SK-N-SH treated with all-trans-retinoic acid at 6 μM for 48 hours (cell line): ENCODE results near the gene ADIRF.

Source experiments
- ATAC-seq: fragments of 200-7000 bp; cut with Tn5 transposase; 3 replicates; pipeline ENCODE4 v1.9.1; 2020; ENCODE audit warnings: mild to moderate bottlenecking, moderate library complexity
- ARNTL ChIP-seq: fragments of 450-650 bp; formaldehyde crosslinking; IDR thresholded peaks from 2 replicates; pipeline ENCODE4 v1.5.0; 2020; ENCODE audit warnings: low read depth, mild to moderate bottlenecking, moderate library complexity, borderline replicate concordance
- BACH2 ChIP-seq: fragments of 250-450 bp; sonication (Bioruptor Pico); IDR thresholded peaks from 2 replicates; pipeline ENCODE4 v1.9.0; 2021; ENCODE audit warnings: mild to moderate bottlenecking, borderline replicate concordance
- CREB5 ChIP-seq: fragments of 250-450 bp; sonication (Bioruptor Pico); IDR thresholded peaks from 2 replicates; pipeline ENCODE4 v1.5.1; 2020; ENCODE audit warnings: low read depth, mild to moderate bottlenecking, moderate library complexity
- CSDC2 ChIP-seq: fragments of 250-450 bp; sonication (Bioruptor Pico); IDR thresholded peaks from 2 replicates; pipeline ENCODE4 v1.5.0; 2020; ENCODE audit warnings: mild to moderate bottlenecking, moderate library complexity
- ESRRG ChIP-seq: fragments of 250-450 bp; sonication (Bioruptor Pico); IDR thresholded peaks from 2 replicates; pipeline ENCODE4 v1.6.1; 2021; ENCODE audit warnings: mild to moderate bottlenecking
- GLIS3 ChIP-seq: fragments of 250-450 bp; sonication (Bioruptor Pico); IDR thresholded peaks from 2 replicates; pipeline ENCODE4 v1.5.0; 2020; ENCODE audit warnings: mild to moderate bottlenecking, moderate library complexity
- PATZ1 ChIP-seq: fragments of 250-450 bp; sonication (Bioruptor Pico); IDR thresholded peaks from 2 replicates; pipeline ENCODE4 v1.8.0; 2020; ENCODE audit warnings: mild to moderate bottlenecking, moderate library complexity, borderline replicate concordance
- PPARA ChIP-seq: fragments of 250-450 bp; sonication (Bioruptor Pico); IDR thresholded peaks from 2 replicates; pipeline ENCODE4 v1.5.0; 2020; ENCODE audit warnings: mild to moderate bottlenecking, borderline replicate concordance
- RARB ChIP-seq: fragments of 250-450 bp; sonication (Bioruptor Pico); IDR thresholded peaks from 2 replicates; pipeline ENCODE4 v1.8.0; 2021; ENCODE audit warnings: mild to moderate bottlenecking, moderate library complexity
- SNAI2 ChIP-seq: fragments of 250-450 bp; sonication (Bioruptor Pico); IDR thresholded peaks from 2 replicates; pipeline ENCODE4 v1.5.0; 2020; ENCODE audit warnings: mild to moderate bottlenecking, moderate library complexity
- TCF4 ChIP-seq: fragments of 250-450 bp; sonication (Bioruptor Pico); IDR thresholded peaks from 2 replicates; pipeline ENCODE4 v1.8.0; 2021; ENCODE audit warnings: mild to moderate bottlenecking, moderate library complexity, borderline replicate concordance
- TOX ChIP-seq: fragments of 250-450 bp; sonication (Bioruptor Pico); IDR thresholded peaks from 2 replicates; pipeline ENCODE4 v1.8.0; 2021; ENCODE audit warnings: mild to moderate bottlenecking, moderate library complexity, borderline replicate concordance
- ZC3H10 ChIP-seq: fragments of 250-450 bp; sonication (Bioruptor Pico); IDR thresholded peaks from 2 replicates; pipeline ENCODE4 v1.5.1; 2021; ENCODE audit warnings: mild to moderate bottlenecking, moderate library complexity
- ZFP3 ChIP-seq: fragments of 250-450 bp; sonication (Bioruptor Pico); IDR thresholded peaks from 2 replicates; pipeline ENCODE4 v1.5.0; 2020; ENCODE audit warnings: mild to moderate bottlenecking, moderate library complexity
- ZNF565 ChIP-seq: fragments of 450-650 bp; formaldehyde crosslinking; conservative IDR thresholded peaks from 2 replicates; pipeline ENCODE4 v1.5.0; 2020; ENCODE audit warnings: low read depth, mild to moderate bottlenecking, moderate library complexity
- ZNF70 ChIP-seq: fragments of 450-650 bp; formaldehyde crosslinking; IDR thresholded peaks from 2 replicates; pipeline ENCODE4 v1.5.0; 2020; ENCODE audit warnings: mild to moderate bottlenecking, moderate library complexity
- ZNF8 ChIP-seq: fragments of 450-650 bp; formaldehyde crosslinking; IDR thresholded peaks from 2 replicates; pipeline ENCODE4 v1.5.0; 2020; ENCODE audit warnings: mild to moderate bottlenecking, moderate library complexity
- TF ChIP-seq, protein P1 (sequence below): fragments of 250-450 bp; sonication (Bioruptor Pico); IDR thresholded peaks from 2 replicates; pipeline ENCODE4 v1.8.0; 2021; ENCODE audit warnings: low read depth, mild to moderate bottlenecking, moderate library complexity, borderline replicate concordance
- TF ChIP-seq, protein P2 (sequence below): fragments of 250-450 bp; sonication (Bioruptor Pico); IDR thresholded peaks from 2 replicates; pipeline ENCODE4 v1.5.1; 2021; ENCODE audit warnings: mild to moderate bottlenecking, moderate library complexity
- TF ChIP-seq, protein P3 (sequence below): fragments of 250-450 bp; sonication (Bioruptor Pico); IDR thresholded peaks from 2 replicates; pipeline ENCODE4 v1.5.0; 2020; ENCODE audit warnings: mild to moderate bottlenecking, moderate library complexity

ADIRF gene

DNA sequence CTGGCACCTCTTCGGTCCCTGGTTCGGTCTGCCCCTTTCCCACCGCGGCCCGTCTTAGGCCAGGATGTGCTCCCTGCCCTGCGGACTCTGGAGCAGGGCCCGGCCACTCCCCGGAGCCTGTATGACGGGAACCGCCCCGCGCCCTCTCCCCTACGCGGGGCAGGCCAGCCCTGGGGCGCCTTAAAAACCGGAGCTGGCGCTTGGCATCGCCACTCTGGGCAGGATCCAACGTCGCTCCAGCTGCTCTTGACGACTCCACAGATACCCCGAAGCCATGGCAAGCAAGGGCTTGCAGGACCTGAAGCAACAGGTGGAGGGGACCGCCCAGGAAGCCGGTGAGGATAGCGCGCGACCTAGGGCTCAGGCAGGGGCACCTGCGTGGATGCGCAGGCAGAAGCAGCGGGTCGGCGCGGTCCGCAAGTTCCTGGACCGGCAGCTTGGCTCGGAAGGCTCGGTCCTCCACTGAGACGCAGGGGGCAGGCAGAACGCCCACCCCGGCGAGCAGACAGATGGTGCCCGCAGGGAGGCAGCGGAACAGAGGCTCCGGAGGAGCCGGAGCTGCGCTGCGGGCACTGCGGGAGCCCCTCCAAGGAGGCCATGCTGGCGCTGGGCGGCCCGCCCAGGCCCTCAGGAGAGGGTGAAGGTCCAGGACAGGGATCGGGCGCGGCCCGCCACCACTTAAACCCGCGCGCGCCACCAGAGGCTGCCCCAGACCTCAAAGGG lies at the start of gene ADIRF:
Gene ADIRF (plus strand): TSS at position 212 of the 723 bp plus-strand sequence. CDS start 63 bp downstream, at position 275.
- TF ChIP-seq ZNF8: no peak
- TF ChIP-seq ZFP3 (CRISPR knock-in tag): no peak
- no peak for TF ChIP-seq RARB (CRISPR knock-in tag)
- no peak for TF ChIP-seq CSDC2 (CRISPR knock-in tag)
- no peak for TF ChIP-seq ZNF565
- TF ChIP-seq ESRRG: no peak
- no peak for TF ChIP-seq BACH2 (CRISPR knock-in tag)
- no peak for ATAC-seq

DNA sequence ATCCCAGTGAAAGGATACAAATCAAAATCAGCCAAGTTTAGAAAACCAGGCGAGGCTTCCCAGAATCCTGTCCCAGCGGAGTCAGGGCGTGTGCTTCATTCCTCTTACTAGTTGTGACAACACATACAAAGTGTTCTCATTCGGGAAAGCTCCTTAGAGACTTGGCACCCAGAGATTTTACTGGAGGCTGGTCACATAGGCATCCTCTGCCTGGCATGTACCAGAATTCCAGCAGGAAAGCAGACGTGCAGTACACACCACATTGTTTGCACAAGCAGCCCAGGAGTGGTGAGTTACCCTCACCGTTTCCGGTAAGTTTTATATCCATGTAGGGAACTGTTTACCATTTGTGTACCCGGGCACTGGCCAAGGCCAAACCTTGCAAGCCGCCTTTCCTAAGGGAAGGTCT lies 45.7 kb upstream of the ADIRF start:
- TF ChIP-seq TOX (CRISPR knock-in tag) (no peak), PATZ1 (CRISPR knock-in tag) (no peak), ZNF565 (no peak), BACH2 (CRISPR knock-in tag) (no peak), SNAI2 (CRISPR knock-in tag) (no peak)
- TF ChIP-seq, protein P1, sequence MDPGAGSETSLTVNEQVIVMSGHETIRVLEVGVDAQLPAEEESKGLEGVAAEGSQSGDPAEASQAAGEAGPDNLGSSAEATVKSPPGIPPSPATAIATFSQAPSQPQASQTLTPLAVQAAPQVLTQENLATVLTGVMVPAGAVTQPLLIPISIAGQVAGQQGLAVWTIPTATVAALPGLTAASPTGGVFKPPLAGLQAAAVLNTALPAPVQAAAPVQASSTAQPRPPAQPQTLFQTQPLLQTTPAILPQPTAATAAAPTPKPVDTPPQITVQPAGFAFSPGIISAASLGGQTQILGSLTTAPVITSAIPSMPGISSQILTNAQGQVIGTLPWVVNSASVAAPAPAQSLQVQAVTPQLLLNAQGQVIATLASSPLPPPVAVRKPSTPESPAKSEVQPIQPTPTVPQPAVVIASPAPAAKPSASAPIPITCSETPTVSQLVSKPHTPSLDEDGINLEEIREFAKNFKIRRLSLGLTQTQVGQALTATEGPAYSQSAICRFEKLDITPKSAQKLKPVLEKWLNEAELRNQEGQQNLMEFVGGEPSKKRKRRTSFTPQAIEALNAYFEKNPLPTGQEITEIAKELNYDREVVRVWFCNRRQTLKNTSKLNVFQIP (CRISPR knock-in tag): no peak
- ATAC-seq: no peak

GRCh38 chr10:86929468-86930380 lies 38.6 kb upstream of the ADIRF start:
- TF ChIP-seq CREB5 (CRISPR knock-in tag): no peak
- no peak for TF ChIP-seq ZC3H10 (CRISPR knock-in tag)
- no peak for TF ChIP-seq SNAI2 (CRISPR knock-in tag)
- TF ChIP-seq, protein P1 (CRISPR knock-in tag): no peak
- no peak for TF ChIP-seq CSDC2 (CRISPR knock-in tag)
- TF ChIP-seq ARNTL (CRISPR knock-in tag): no peak
- TF ChIP-seq GLIS3 (CRISPR knock-in tag): no peak
- TF ChIP-seq, protein P2, sequence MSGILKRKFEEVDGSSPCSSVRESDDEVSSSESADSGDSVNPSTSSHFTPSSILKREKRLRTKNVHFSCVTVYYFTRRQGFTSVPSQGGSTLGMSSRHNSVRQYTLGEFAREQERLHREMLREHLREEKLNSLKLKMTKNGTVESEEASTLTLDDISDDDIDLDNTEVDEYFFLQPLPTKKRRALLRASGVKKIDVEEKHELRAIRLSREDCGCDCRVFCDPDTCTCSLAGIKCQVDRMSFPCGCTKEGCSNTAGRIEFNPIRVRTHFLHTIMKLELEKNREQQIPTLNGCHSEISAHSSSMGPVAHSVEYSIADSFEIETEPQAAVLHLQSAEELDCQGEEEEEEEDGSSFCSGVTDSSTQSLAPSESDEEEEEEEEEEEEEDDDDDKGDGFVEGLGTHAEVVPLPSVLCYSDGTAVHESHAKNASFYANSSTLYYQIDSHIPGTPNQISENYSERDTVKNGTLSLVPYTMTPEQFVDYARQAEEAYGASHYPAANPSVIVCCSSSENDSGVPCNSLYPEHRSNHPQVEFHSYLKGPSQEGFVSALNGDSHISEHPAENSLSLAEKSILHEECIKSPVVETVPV (CRISPR knock-in tag): no peak
- TF ChIP-seq, protein P3, sequence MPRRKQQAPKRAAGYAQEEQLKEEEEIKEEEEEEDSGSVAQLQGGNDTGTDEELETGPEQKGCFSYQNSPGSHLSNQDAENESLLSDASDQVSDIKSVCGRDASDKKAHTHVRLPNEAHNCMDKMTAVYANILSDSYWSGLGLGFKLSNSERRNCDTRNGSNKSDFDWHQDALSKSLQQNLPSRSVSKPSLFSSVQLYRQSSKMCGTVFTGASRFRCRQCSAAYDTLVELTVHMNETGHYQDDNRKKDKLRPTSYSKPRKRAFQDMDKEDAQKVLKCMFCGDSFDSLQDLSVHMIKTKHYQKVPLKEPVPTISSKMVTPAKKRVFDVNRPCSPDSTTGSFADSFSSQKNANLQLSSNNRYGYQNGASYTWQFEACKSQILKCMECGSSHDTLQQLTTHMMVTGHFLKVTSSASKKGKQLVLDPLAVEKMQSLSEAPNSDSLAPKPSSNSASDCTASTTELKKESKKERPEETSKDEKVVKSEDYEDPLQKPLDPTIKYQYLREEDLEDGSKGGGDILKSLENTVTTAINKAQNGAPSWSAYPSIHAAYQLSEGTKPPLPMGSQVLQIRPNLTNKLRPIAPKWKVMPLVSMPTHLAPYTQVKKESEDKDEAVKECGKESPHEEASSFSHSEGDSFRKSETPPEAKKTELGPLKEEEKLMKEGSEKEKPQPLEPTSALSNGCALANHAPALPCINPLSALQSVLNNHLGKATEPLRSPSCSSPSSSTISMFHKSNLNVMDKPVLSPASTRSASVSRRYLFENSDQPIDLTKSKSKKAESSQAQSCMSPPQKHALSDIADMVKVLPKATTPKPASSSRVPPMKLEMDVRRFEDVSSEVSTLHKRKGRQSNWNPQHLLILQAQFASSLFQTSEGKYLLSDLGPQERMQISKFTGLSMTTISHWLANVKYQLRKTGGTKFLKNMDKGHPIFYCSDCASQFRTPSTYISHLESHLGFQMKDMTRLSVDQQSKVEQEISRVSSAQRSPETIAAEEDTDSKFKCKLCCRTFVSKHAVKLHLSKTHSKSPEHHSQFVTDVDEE (CRISPR knock-in tag): no peak
- no peak for TF ChIP-seq PPARA
- TF ChIP-seq ZNF70 (CRISPR knock-in tag): no peak
- TF ChIP-seq ZFP3 (CRISPR knock-in tag): no peak
- no peak for TF ChIP-seq BACH2 (CRISPR knock-in tag)
- no peak for TF ChIP-seq ESRRG
- TF ChIP-seq TCF4 (CRISPR knock-in tag): no peak
- no peak for TF ChIP-seq ZNF565

More at GRCh38 chr10:86929468-86930380, 38.6 kb upstream of the ADIRF start:
- ATAC-seq: no peak
